ENCODE data around the gene DDHD1. TPM values are rescaled to one million over a fixed set of nuclear protein-coding genes. Genes with fewer than 3 reads are reported as not detected.

Gene DDHD1
- total RNA-seq, 1 experiment from 2014 or later, result 15.7 TPM

- no peak overlapping the region for H3K27ac ChIP-seq (ENCODE audit: insufficient read length, low read depth, low read length)
- no peak overlapping the region for H3K4me3 Mint-ChIP-seq
- no peaks in the 10 kb centered on the region for H3K27me3 Mint-ChIP-seq (ENCODE audit: low read depth)
- H2AFZ ChIP-seq (ENCODE audit: low read length), result no peak overlapping the region
- H2BK20ac ChIP-seq (ENCODE audit: low read depth, low read length, poor library complexity, severe bottlenecking), result no peak overlapping the region
- no peaks in the 10 kb centered on the region for H4K20me1 ChIP-seq (ENCODE audit: control insufficient read depth, insufficient read depth, insufficient read length)
- no peaks in the 10 kb centered on the region for H3K79me1 ChIP-seq (ENCODE audit: insufficient read depth, low read depth, low read length, poor library complexity, severe bottlenecking)
- H3K14ac ChIP-seq (ENCODE audit: insufficient read depth, low read length), result no peak overlapping the region
- peaks cover 7% of the 10 kb centered on the region; the same call in 1 of the 2 replicates for H3K4me1 ChIP-seq (ENCODE audit: insufficient read depth, low read length)
- H2BK12ac ChIP-seq (ENCODE audit: insufficient read length, low read depth, low read length), result no peak overlapping the region
- no peak overlapping the region for H3T11ph ChIP-seq (ENCODE audit: low read length)
- no peaks in the 10 kb centered on the region for H3K79me2 ChIP-seq (ENCODE audit: insufficient read depth, low read length)
- WGBS (ENCODE audit: extremely low coverage, insufficient read length, low lambda C conversion rate), result no CpG with 5 or more reads among the region's 3 CpGs
- H3K27ac Mint-ChIP-seq, result no peak overlapping the region
- no peak overlapping the region for H3K18ac ChIP-seq (ENCODE audit: insufficient read length, low read depth, low read length)
- H3K9me3 Mint-ChIP-seq, result peaks cover 4 to 9% of the 10 kb centered on the region in 2 experiments; a peak in 4 of 5 replicates
- H3K4me2 ChIP-seq (ENCODE audit: insufficient read depth, insufficient read length, low read length), result no peak overlapping the region
- no peak overlapping the region for H2BK120ac ChIP-seq (ENCODE audit: low read depth, low read length, poor library complexity, severe bottlenecking)
- H4K91ac ChIP-seq (ENCODE audit: insufficient read length, low read depth, low read length), result no peak overlapping the region
- TF ChIP-seq CTCF (conservative IDR thresholded peaks at IDR 0.05), result no peak
- no peak overlapping the region for H3K9ac ChIP-seq (ENCODE audit: extremely low read depth, insufficient read length, low read length)
- no peak for DNase-seq
- H3K23me2 ChIP-seq (ENCODE audit: insufficient read length, low read depth, low read length, poor library complexity, severe bottlenecking), result no peaks in the 10 kb centered on the region
- H2BK15ac ChIP-seq (ENCODE audit: low read depth, low read length), result no peak overlapping the region
- no peak overlapping the region for H4K8ac ChIP-seq (replicated peaks; ENCODE audit: insufficient read length, low read depth, low read length)
- H3K36me3 Mint-ChIP-seq (ENCODE audit: insufficient read depth in 1 of 3, low read depth in 3 of 3), result peaks cover 0 to 26% (median 2%) of the 10 kb centered on the region in 3 experiments; a peak in 5 of 7 replicates
- no peak overlapping the region for H3K23ac ChIP-seq (ENCODE audit: insufficient read length, low read depth, low read length)
- H3K9me3 ChIP-seq (ENCODE audit: control insufficient read depth, low read depth, low read length), result no peaks in the 10 kb centered on the region
- H4K5ac ChIP-seq (ENCODE audit: insufficient read length, low read depth, low read length), result no peak overlapping the region
- H3K27me3 ChIP-seq (ENCODE audit: insufficient read depth, low read length), result no peaks in the 10 kb centered on the region
- no peak overlapping the region for H2AK5ac ChIP-seq (ENCODE audit: insufficient read length, low read length)
- H3K4ac ChIP-seq (ENCODE audit: low read depth, low read length), result no peak overlapping the region
- no peak overlapping the region for H3K56ac ChIP-seq (ENCODE audit: insufficient read length, low read depth, low read length)
- peaks cover 50 to 54% of the 10 kb centered on the region in 2 experiments for H3K4me1 Mint-ChIP-seq
- H2BK5ac ChIP-seq (ENCODE audit: insufficient read length, low read length), result no peak overlapping the region
Observed at GRCh38 chr14:53017837-53018236, 135.3 kb downstream of the DDHD1 start.
